Measurements from ENCODE around the gene EXOC6.
A peak's percentile ranks its signal among the peaks of the same experiment; 100 is the strongest.

EXOC6 gene

DNA sequence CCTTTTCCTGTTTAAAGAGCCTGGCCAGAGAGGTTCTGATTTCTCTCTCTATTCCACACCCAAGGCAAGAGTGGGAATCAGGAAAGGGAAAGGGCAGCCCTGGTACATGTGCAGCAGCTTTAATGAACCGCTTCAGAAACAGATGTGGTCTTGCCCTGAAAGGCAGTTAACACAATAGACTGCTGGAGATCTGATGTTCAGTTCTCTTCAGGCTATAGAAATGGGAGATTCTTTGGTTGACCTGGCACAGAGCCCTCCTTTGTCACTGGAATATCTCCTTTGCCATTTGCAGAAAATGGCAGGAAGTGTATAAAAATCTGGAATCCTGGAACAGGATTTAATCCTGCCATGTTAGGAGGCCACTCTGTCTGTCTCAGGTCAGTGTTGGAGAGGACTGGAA, 36.3 kb upstream of the EXOC6 start:
- CTCF ChIA-PET, result no interaction called here
- no peak overlapping the region for H3K4me3 ChIP-seq (ENCODE audit: low read depth, low read length)
- TF ChIP-seq ZNF549 (tag by site-specific recombination; IDR thresholded peaks at IDR 0.05) (no peak), ZNF600 (tag by site-specific recombination; IDR thresholded peaks at IDR 0.05) (no peak), KLF16 (tag by site-specific recombination; IDR thresholded peaks at IDR 0.05) (no peak)
- no peaks in the 10 kb centered on the region for H3K36me3 ChIP-seq (ENCODE audit: control insufficient read depth in 2 of 2, insufficient read depth in 1 of 2, low read length in 2 of 2)
- POLR2A ChIA-PET, result interaction anchor here (0.5 kb wide), 1 partner anchor 25 kb away, joined by 3 read pairs; no protein-coding TSS in a partner anchor
- peaks cover 8% of the 10 kb centered on the region; the same call in 1 of the 2 replicates for H3K4me1 ChIP-seq (ENCODE audit: control insufficient read depth, insufficient read depth, low read length)
- H3K27ac ChIP-seq (ENCODE audit: extremely low read depth, low read depth, low read length), result no peak overlapping the region
- H3K9me3 ChIP-seq (ENCODE audit: control insufficient read depth, insufficient read depth, low read depth, low read length), result no peaks in the 10 kb centered on the region

DNA sequence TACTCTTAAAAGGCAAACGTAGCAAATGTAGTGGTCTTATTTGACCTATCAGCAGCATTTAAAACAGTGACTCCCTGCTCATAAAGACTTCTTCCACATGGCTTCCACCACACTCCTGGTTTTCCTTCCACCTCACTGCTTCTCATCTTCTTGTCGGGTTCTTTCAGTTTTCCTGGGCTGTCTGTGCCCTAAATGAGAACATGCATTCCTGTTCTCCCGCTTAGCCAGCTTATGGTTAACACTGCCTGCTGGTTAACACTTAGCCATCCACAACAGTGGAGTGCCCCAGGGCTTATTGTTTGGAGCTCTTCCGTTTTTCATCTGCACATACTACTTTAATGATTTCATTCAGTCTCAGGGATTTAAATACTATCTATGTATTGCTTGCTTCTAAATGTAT, 34.3 kb upstream of the EXOC6 start:
- Histone ChIP-seq H3K27ac (ENCODE audit: extremely low read depth, low read depth, low read length) (no peak overlapping the region), H3K4me3 (ENCODE audit: low read depth, low read length) (no peak overlapping the region), H3K36me3 (ENCODE audit: control insufficient read depth in 2 of 2, insufficient read depth in 1 of 2, low read length in 2 of 2) (no peaks in the 10 kb centered on the region), H3K9me3 (ENCODE audit: control insufficient read depth, insufficient read depth, low read depth, low read length) (no peaks in the 10 kb centered on the region), H3K4me1 (ENCODE audit: control insufficient read depth, insufficient read depth, low read length) (peaks cover 8% of the 10 kb centered on the region; the same call in 1 of the 2 replicates)
- CTCF ChIA-PET, result interaction anchor here (0.6 to 1.3 kb wide), 2 partner anchors 21 to 25 kb away, joined by 3 to 4 read pairs; no protein-coding TSS in a partner anchor
- POLR2A ChIA-PET, result no interaction called here
- TF ChIP-seq ZNF677 (tag by site-specific recombination; IDR thresholded peaks at IDR 0.05), result peak; percentile 95
- TF ChIP-seq ZNF324 (tag by site-specific recombination; IDR thresholded peaks at IDR 0.05), result no peak

GRCh38 chr10:92814790-92815189, 33.5 kb upstream of the EXOC6 start:
- Histone ChIP-seq H3K4me1 (ENCODE audit: control insufficient read depth, insufficient read depth, low read length) (peaks cover 8% of the 10 kb centered on the region; the same call in 1 of the 2 replicates), H3K4me3 (ENCODE audit: low read depth, low read length) (no peak overlapping the region), H3K9me3 (ENCODE audit: control insufficient read depth, insufficient read depth, low read depth, low read length) (no peaks in the 10 kb centered on the region), H3K27ac (ENCODE audit: extremely low read depth, low read depth, low read length) (no peak overlapping the region), H3K36me3 (ENCODE audit: control insufficient read depth in 2 of 2, insufficient read depth in 1 of 2, low read length in 2 of 2) (no peaks in the 10 kb centered on the region)
- POLR2A ChIA-PET, result no interaction called here
- CTCF ChIA-PET, result interaction anchor here (0.6 to 1.3 kb wide), 2 partner anchors 24 to 178 kb away, joined by 4 read pairs; no protein-coding TSS in a partner anchor
- TF ChIP-seq ZNF544 (tag by site-specific recombination; IDR thresholded peaks at IDR 0.05) (no peak), ZNF660 (tag by site-specific recombination; IDR thresholded peaks at IDR 0.05) (no peak)
- TF ChIP-seq, protein P1, sequence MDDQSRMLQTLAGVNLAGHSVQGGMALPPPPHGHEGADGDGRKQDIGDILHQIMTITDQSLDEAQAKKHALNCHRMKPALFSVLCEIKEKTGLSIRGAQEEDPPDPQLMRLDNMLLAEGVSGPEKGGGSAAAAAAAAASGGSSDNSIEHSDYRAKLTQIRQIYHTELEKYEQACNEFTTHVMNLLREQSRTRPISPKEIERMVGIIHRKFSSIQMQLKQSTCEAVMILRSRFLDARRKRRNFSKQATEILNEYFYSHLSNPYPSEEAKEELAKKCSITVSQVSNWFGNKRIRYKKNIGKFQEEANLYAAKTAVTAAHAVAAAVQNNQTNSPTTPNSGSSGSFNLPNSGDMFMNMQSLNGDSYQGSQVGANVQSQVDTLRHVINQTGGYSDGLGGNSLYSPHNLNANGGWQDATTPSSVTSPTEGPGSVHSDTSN (CRISPR knock-in tag; IDR thresholded peaks at IDR 0.05), result no peak

DNA sequence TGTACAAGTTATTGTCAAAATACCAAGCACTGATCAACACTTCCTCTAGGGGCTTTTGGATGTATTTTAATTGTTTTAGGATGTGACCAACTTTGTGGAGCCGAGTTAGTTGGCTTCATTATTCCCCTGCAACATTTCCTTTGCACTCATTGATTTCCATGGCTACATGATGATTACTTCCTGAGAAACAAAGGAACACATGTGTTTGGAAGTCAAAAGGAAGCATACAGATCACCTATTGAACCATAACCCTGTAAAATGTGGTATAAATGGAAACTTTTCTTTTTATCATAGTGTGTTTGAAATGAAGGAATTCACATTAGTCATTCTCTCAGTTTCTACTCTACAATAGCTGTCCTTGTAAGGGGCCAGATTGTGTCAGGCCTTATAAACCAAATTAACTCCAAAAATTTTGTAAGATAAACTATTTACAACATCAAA, 32.2 kb upstream of the EXOC6 start:
- no peak overlapping the region for H3K4me3 ChIP-seq (ENCODE audit: low read depth, low read length)
- ChIA-PET CTCF (no interaction called here), POLR2A (no interaction called here)
- H3K27ac ChIP-seq (ENCODE audit: extremely low read depth, low read depth, low read length), result no peak overlapping the region
- H3K36me3 ChIP-seq (ENCODE audit: control insufficient read depth in 2 of 2, insufficient read depth in 1 of 2, low read length in 2 of 2), result no peaks in the 10 kb centered on the region
- H3K4me1 ChIP-seq (ENCODE audit: control insufficient read depth, insufficient read depth, low read length), result peaks cover 5% of the 10 kb centered on the region; the same call in 1 of the 2 replicates
- no peaks in the 10 kb centered on the region for H3K9me3 ChIP-seq (ENCODE audit: control insufficient read depth, insufficient read depth, low read depth, low read length)
- TF ChIP-seq ZSCAN16 (tag by site-specific recombination; IDR thresholded peaks at IDR 0.05) (no peak), ZBTB21 (tag by site-specific recombination; IDR thresholded peaks at IDR 0.05) (no peak), MYNN (tag by site-specific recombination; IDR thresholded peaks at IDR 0.05; ENCODE audit: borderline replicate concordance) (no peak)
- TF ChIP-seq, protein P2, sequence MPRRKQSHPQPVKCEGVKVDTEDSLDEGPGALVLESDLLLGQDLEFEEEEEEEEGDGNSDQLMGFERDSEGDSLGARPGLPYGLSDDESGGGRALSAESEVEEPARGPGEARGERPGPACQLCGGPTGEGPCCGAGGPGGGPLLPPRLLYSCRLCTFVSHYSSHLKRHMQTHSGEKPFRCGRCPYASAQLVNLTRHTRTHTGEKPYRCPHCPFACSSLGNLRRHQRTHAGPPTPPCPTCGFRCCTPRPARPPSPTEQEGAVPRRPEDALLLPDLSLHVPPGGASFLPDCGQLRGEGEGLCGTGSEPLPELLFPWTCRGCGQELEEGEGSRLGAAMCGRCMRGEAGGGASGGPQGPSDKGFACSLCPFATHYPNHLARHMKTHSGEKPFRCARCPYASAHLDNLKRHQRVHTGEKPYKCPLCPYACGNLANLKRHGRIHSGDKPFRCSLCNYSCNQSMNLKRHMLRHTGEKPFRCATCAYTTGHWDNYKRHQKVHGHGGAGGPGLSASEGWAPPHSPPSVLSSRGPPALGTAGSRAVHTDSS (tag by site-specific recombination; IDR thresholded peaks at IDR 0.05), result no peak
- TF ChIP-seq, protein P3, sequence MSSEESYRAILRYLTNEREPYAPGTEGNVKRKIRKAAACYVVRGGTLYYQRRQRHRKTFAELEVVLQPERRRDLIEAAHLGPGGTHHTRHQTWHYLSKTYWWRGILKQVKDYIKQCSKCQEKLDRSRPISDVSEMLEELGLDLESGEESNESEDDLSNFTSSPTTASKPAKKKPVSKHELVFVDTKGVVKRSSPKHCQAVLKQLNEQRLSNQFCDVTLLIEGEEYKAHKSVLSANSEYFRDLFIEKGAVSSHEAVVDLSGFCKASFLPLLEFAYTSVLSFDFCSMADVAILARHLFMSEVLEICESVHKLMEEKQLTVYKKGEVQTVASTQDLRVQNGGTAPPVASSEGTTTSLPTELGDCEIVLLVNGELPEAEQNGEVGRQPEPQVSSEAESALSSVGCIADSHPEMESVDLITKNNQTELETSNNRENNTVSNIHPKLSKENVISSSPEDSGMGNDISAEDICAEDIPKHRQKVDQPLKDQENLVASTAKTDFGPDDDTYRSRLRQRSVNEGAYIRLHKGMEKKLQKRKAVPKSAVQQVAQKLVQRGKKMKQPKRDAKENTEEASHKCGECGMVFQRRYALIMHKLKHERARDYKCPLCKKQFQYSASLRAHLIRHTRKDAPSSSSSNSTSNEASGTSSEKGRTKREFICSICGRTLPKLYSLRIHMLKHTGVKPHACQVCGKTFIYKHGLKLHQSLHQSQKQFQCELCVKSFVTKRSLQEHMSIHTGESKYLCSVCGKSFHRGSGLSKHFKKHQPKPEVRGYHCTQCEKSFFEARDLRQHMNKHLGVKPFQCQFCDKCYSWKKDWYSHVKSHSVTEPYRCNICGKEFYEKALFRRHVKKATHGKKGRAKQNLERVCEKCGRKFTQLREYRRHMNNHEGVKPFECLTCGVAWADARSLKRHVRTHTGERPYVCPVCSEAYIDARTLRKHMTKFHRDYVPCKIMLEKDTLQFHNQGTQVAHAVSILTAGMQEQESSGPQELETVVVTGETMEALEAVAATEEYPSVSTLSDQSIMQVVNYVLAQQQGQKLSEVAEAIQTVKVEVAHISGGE (tag by site-specific recombination; conservative IDR thresholded peaks at IDR 0.05; ENCODE audit: low read depth), result no peak

Measured in HEK293 (cell line).